Measurements from ENCODE around the gene FATE1. TPM values are rescaled to one million over a fixed set of nuclear protein-coding genes. Genes with fewer than 3 reads are reported as not detected.

Gene FATE1
- total RNA-seq, 6 donors from 2014 or later: 0.88 TPM; not detected in 5

- DNase-seq: no peak
- Histone ChIP-seq H3K4me3 (no peak overlapping the region), H3K4me1 (no peaks in the 10 kb centered on the region), H3K27me3 (peaks cover 0 to 4% (median 0%) of the 10 kb centered on the region in 4 donors), H3K9me3 (no peaks in the 10 kb centered on the region), H3K36me3 (no peaks in the 10 kb centered on the region), H3K27ac (no peak overlapping the region)
- no peak for TF ChIP-seq POLR2A (IDR thresholded peaks at IDR 0.05)
- TF ChIP-seq POLR2AphosphoS5 (IDR thresholded peaks at IDR 0.05): no peak
- TF ChIP-seq EP300 (IDR thresholded peaks at IDR 0.05): no peak
- TF ChIP-seq CTCF (IDR thresholded peaks at IDR 0.05): no peak
- ATAC-seq (ENCODE audit: low FRiP score in 2 of 2): no peak
- 68% methylated on average over 4 of the region's 5 CpGs; no CpG with 5 or more reads in 1 of the 2 donors for WGBS, 2 donors
Measured at GRCh38 chrX:151726751-151727150, 10.9 kb downstream of the FATE1 start.

- Histone ChIP-seq H3K27me3 (peaks cover 0 to 4% (median 0%) of the 10 kb centered on the region in 4 donors), H3K27ac (no peak overlapping the region), H3K4me1 (no peaks in the 10 kb centered on the region), H3K36me3 (no peaks in the 10 kb centered on the region), H3K4me3 (no peak overlapping the region), H3K9me3 (no peaks in the 10 kb centered on the region)
- no peak for TF ChIP-seq POLR2AphosphoS5 (IDR thresholded peaks at IDR 0.05)
- no peak for TF ChIP-seq CTCF (IDR thresholded peaks at IDR 0.05)
- 78% methylated on average over 4 of the region's 4 CpGs; no CpG with 5 or more reads in 1 of the 2 donors for WGBS, 2 donors
- DNase-seq (no peak), ATAC-seq (ENCODE audit: low FRiP score in 2 of 2) (no peak)
Measured at GRCh38 chrX:151727346-151727745, 11.5 kb downstream of the FATE1 start.

- Histone ChIP-seq H3K4me3 (no peak overlapping the region), H3K27ac (no peak overlapping the region), H3K9me3 (no peaks in the 10 kb centered on the region), H3K27me3 (peaks cover 0 to 4% (median 0%) of the 10 kb centered on the region in 4 donors), H3K36me3 (no peaks in the 10 kb centered on the region), H3K4me1 (no peaks in the 10 kb centered on the region)
- DNase-seq (no peak), ATAC-seq (ENCODE audit: low FRiP score in 2 of 2) (no peak)
- 77 to 100% methylated on average over 1 to 4 of the region's 4 CpGs for WGBS, 2 donors
- no peak for TF ChIP-seq EP300 (IDR thresholded peaks at IDR 0.05)
- no peak for TF ChIP-seq POLR2A (IDR thresholded peaks at IDR 0.05)
- no peak for TF ChIP-seq CTCF (IDR thresholded peaks at IDR 0.05)
- TF ChIP-seq POLR2AphosphoS5 (IDR thresholded peaks at IDR 0.05): no peak
Measured at GRCh38 chrX:151729056-151729725, 13.4 kb downstream of the FATE1 start.

- TF ChIP-seq CTCF (IDR thresholded peaks at IDR 0.05) (no peak), POLR2A (IDR thresholded peaks at IDR 0.05) (no peak), POLR2AphosphoS5 (IDR thresholded peaks at IDR 0.05) (no peak), EP300 (IDR thresholded peaks at IDR 0.05) (no peak)
- WGBS, 2 donors: 74 to 89% methylated on average over 4 of the region's 4 CpGs
- H3K36me3 ChIP-seq: no peaks in the 10 kb centered on the region
- H3K27me3 ChIP-seq: no peaks in the 10 kb centered on the region
- no peak within 1 kb of the TSS for H3K4me3 ChIP-seq
- DNase-seq (no peak), ATAC-seq (ENCODE audit: low FRiP score in 2 of 2) (no peak)
- no peaks in the 10 kb centered on the region for H3K9me3 ChIP-seq
- no peaks in the 10 kb centered on the region for H3K4me1 ChIP-seq
- no peak within 1 kb of the TSS for H3K27ac ChIP-seq
Measured at GRCh38 chrX:151734446-151734845, 18.6 kb downstream of the FATE1 start, which contains the start of gene CNGA2. CNGA2 (plus strand) TSS chrX:151734746; CDS start chrX:151738484, 3,738 bp downstream.

- TF ChIP-seq POLR2A (IDR thresholded peaks at IDR 0.05): no peak
- TF ChIP-seq EP300 (IDR thresholded peaks at IDR 0.05): no peak
- Histone ChIP-seq H3K9me3 (no peaks in the 10 kb centered on the region), H3K4me1 (no peaks in the 10 kb centered on the region), H3K4me3 (no peak overlapping the region), H3K36me3 (no peaks in the 10 kb centered on the region), H3K27me3 (no peaks in the 10 kb centered on the region), H3K27ac (no peak overlapping the region)
- ATAC-seq (ENCODE audit: low FRiP score in 2 of 2): no peak
- no peak for DNase-seq
- 67 to 85% methylated on average over 2 of the region's 2 CpGs for WGBS, 2 donors
Measured at GRCh38 chrX:151735219-151735618, 19.4 kb downstream of the FATE1 start.

Measured in upper lobe of left lung (tissue), 6 donors.